GM19455 (cell line): ENCODE results near the gene GLB1L2.

Experiments used
- ATAC-seq: cut with Tn5 transposase; IDR thresholded peaks from one replicate; pipeline ENCODE4 v1.9.1; 2021; ENCODE audit not compliant: unreplicated experiment

GLB1L2 gene

GRCh38 chr11:134383576-134384221 is 51.9 kb downstream of the GLB1L2 start:
- no peak for ATAC-seq

- ATAC-seq: no peak
These were observed 52.6 kb downstream of the GLB1L2 start for GRCh38 chr11:134384406-134384805.

GRCh38 chr11:134385171-134385570 is 53.4 kb downstream of the GLB1L2 start:
- no peak for ATAC-seq

DNA sequence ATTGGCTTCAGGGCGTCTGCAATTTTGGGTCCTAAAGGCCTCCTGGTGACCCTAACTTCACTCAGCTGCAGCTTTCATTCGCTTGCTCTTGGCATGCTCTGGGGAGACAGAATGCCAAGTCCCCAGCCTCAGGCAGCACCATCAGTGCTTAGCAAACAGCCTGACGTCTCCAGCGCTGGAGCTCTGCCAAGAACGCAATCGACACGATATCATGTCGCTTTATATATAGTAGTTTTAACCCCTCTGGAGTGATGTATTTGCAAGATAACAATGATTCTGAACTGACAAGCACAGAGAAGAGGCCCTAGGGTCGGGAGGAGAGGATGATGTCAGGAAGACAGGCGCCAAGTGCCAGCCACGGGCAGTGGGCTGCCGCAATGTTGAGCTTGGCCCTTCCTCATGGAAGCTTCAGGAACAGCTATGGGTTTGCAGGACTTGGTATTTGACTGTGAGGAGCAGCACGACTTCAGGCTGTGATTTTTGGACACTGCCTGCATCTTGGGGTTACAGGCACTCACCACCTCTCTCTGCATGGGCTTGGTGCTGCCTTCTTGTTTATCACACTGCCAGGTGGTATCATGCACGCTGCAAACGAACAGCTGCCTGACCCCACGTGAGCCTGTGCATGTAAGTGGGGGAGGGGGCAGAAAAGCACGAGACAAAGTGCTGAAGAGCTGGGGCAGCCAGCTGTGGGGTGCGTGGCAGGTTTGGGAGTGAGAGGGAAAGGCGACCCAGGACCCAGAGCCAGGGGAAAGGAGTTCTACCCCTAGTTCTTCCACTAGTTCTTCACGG is 54.2 kb downstream of the GLB1L2 start:
- no peak for ATAC-seq

- no peak for ATAC-seq
These were observed 55.2 kb downstream of the GLB1L2 start for GRCh38 chr11:134386945-134387344.

GRCh38 chr11:134387501-134387900 is 55.7 kb downstream of the GLB1L2 start:
- ATAC-seq: no peak

DNA sequence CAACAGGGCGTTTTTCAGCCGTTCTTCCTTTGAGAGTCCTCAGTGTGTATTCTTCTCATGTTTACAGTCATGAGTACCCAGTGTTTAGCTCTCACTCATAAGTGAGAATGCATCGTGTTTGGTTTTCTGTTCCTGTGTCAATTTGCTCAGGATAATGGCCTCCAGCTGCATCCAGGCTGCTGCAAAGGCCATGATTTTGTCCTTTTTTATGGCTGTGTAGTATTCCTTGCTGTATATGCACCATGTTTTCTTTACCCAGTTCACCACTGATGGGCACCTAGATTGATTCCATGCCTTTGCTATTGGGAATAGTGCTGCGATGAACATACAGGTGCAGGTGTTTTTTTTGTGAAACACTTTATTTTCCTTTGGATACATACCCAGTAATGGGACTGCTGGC is 56.8 kb downstream of the GLB1L2 start:
- no peak for ATAC-seq

GRCh38 chr11:134389464-134390180 is 57.8 kb downstream of the GLB1L2 start:
- no peak for ATAC-seq

- ATAC-seq: no peak
These were observed 59.1 kb downstream of the GLB1L2 start for GRCh38 chr11:134390706-134391569.

- ATAC-seq: no peak
These were observed 59.9 kb downstream of the GLB1L2 start for GRCh38 chr11:134391656-134392055.

GRCh38 chr11:134392953-134393615 is 61.3 kb downstream of the GLB1L2 start:
- ATAC-seq: no peak

DNA sequence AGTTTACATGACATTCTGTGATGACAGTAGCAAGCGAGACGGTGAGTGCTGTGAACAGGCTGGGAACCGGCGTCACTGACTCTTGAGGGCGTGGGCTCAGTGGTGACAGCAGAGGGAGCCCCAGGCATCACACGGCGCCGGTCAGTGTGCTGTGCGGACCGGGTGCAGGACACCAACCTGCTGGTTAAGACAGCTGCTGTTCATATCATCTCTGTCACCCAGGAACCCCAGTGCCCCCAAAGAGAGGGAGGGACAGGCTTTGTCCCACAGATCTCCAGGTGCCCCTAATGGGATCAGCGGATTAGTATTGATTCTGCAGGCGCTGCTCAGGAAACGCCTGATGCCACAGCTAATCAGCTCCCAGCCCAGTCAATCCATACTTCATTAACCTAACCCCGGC is 61.9 kb downstream of the GLB1L2 start:
- ATAC-seq: no peak

GRCh38 chr11:134394311-134394710 is 62.5 kb downstream of the GLB1L2 start:
- ATAC-seq: no peak

DNA sequence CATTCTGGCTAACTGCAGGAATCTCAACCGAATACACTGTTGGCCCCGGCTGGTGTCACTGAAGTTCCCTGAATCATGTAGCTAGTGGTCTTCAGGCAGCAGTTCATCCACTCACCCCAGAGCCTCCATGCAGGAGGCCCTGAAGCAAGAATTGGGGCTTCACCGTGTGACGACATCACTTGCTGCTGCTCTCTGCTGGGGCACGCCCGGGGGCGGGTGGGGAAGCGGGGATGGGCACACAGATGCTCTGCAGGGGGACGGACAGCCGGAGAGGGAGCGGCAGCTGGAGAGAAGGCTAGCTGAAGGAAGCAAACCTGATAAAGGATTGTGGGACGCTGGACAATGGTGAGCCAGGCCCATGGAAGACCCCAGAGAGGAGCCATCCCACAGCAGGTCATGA is 63.2 kb downstream of the GLB1L2 start:
- ATAC-seq: no peak

DNA sequence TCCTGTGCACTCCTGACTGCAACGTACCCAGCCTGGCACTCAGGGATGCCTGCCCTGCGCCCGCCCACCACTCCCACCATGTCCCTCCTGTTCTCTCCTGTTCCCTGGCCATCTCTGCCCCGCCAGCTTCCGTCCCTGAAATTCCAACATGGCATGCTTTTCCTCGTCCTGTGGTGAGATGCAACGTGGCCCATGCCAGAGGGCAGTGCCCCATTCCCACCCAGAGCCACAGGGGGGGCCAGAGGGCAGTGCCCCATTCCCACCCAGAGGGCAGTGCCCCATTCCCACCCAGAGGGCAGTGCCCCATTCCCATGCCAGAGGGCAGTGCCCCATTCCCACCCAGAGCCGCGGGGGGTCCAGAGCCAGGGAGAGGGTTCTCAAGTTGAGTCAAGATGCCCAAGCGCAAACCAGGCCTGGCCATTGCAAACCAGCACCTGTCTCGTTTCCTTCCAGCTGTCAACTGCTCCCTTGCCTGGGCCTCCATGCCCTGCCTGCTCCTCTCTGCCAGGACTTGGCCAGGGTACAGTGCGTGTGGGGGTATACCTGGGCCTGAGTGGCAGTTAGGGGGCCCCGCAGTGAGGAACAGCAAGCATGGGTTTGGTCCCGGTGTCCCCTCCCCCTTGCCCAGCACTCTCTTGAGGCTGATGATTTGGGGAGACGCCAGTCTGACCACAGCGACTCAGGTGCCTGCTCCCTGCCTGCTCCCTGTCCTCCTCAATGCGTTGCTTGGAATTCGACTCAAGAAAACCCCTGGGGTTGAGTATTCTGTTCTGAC is 65.7 kb downstream of the GLB1L2 start:
- no peak for ATAC-seq

GRCh38 chr11:134398079-134398444 is 66.3 kb downstream of the GLB1L2 start:
- ATAC-seq: no peak

DNA sequence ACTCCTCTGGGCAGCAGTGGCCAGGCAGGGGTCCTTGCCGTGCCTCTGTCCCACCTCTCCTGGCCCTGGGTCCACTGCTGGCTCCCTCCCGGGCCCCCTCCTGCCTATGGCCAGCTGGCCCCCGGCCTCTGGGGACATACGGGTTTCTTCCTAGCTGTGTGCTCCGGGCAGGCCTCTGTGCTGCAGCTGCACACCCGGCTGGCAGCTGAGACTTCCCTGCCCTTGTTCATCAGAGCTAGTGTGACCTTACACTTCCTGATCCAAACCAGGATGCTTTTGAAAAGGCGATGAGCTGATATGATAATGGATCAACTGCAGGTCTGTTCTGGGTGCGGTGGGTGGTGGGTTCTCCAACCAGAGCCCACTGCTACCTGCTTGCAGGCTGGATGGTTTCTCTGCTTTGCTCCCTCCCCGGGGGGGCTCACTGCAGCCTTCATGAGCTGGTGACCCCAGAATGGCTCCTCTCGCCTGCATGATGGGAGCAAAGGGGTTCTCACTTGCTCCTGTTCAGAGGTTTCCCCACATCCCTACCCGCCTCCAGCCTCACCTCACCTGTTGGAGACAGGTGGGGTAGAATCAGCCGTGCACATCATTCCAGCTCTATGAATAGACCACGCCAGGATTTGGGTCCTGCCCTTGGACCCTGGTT is 67.0 kb downstream of the GLB1L2 start:
- no peak for ATAC-seq

GRCh38 chr11:134399293-134399654 is 67.5 kb downstream of the GLB1L2 start:
- ATAC-seq: no peak

DNA sequence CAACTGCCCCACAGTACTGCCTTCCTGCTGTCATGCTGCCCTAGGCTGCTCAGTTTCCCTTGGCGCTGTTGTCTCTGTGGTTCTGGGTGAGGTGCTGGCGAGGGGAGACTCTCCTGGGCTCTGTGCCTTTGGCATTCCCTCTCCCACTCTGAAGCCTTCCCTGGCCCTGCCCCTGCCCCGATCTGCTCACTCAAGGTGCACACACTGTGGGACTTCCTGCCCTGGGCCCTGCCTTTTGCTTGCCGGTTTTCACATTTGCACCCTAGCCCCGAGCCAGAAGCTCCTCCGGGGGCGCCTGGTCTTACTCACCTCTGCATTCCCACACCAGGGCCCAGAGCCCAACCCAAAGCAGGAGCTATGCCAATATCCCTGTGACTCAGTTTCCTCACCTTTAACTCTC is 68.2 kb downstream of the GLB1L2 start:
- ATAC-seq: no peak
